GM12878 (cell line): ENCODE data around the gene ASCC2. TPM values are rescaled to one million over a fixed set of nuclear protein-coding genes. Genes with fewer than 3 reads are reported as not detected.

Source experiments
- ATAC-seq: fragments of 200-7000 bp; cut with Tn5 transposase; 3 replicates; pipeline ENCODE4 v1.9.1; 2020; ENCODE audit warnings: mild to moderate bottlenecking, moderate library complexity
- BruUV-seq: library from RNA; stranded (reverse); fragments of 400-500 nt; replicated peaks from 2 replicates; lab custom pipeline; 2021; lab: Mats Ljungman, UMichigan
- CTCF ChIA-PET: fragments of 300-600 bp; sonication (Branson Sonifier 250); formaldehyde crosslinking; extraction: SDS; loops from one replicate; lab custom pipeline; 2021; ENCODE audit warnings: inconsistent platforms; lab: Yijun Ruan, JAX
- POLR2A ChIA-PET: fragments of 350-600 bp; formaldehyde crosslinking; extraction: SDS; loops from one replicate; lab custom pipeline; 2021; ENCODE audit warnings: inconsistent platforms; lab: Charles Lee
- RAD21 ChIA-PET: fragments of 300-600 bp; sonication (Branson Sonifier 250); formaldehyde crosslinking; loops from one replicate; lab custom pipeline; 2023; ENCODE audit warnings: antibody characterized with exemption; ENCODE audit not compliant: unreplicated experiment; lab: Charles Lee
- SMC1A ChIA-PET: fragments of 300-600 bp; sonication (Branson Sonifier 250); formaldehyde crosslinking; loops from one replicate; lab custom pipeline; 2023; ENCODE audit not compliant: unreplicated experiment, uncharacterized antibody; lab: Charles Lee
- DNase-seq: peaks from one replicate; pipeline ENCODE4 v3.0.0-alpha.2; 2011; ENCODE audit warnings: low read depth, low spot score
- FAIRE-seq: peaks from 3 replicates; lab custom pipeline; 2011; peaks lifted over from hg19 to GRCh38; lab: Jason Lieb, UNC
- H2AFZ ChIP-seq: 2 replicates; pipeline ENCODE4 v1.6.0; 2011; ENCODE audit warnings: low read depth, low read length, control low read depth; ENCODE audit not compliant: control insufficient read depth
- H3K27ac ChIP-seq: 2 replicates; pipeline ENCODE4 v1.5.1; 2011; ENCODE audit warnings: control low read depth; ENCODE audit not compliant: control insufficient read depth, insufficient read depth
- H3K27me3 ChIP-seq, 2 experiments: replicated peaks in 1 of 2; 2 replicates each; pipeline versions ENCODE4 v1.6.0 to v1.6.1; 2011; ENCODE audit warnings: low read length in 1 of 2; ENCODE audit not compliant: control insufficient read depth in 2 of 2, insufficient read depth in 2 of 2
- H3K36me3 ChIP-seq, 2 experiments: 2 replicates each; pipeline ENCODE4 v1.5.1; 2011; ENCODE audit warnings: low read length in 1 of 2; ENCODE audit not compliant: control insufficient read depth in 2 of 2, insufficient read depth in 2 of 2
- H3K4me1 ChIP-seq: 2 replicates; pipeline ENCODE4 v1.6.1; 2011; ENCODE audit warnings: mild to moderate bottlenecking, low read length, moderate library complexity, mixed read lengths; ENCODE audit not compliant: control insufficient read depth, insufficient read depth
- H3K4me2 ChIP-seq: 2 replicates; pipeline ENCODE4 v1.6.0; 2011; ENCODE audit warnings: control low read depth; ENCODE audit not compliant: control insufficient read depth, insufficient read depth
- H3K4me3 ChIP-seq: fragments of 200-600 bp; sonication (generic); 2 replicates; pipeline ENCODE4 v1.5.1; 2016
- H3K79me2 ChIP-seq: 2 replicates; pipeline ENCODE4 v1.6.0; 2011; ENCODE audit warnings: low read length; ENCODE audit not compliant: control insufficient read depth, insufficient read depth
- H3K9ac ChIP-seq: 2 replicates; pipeline ENCODE4 v1.8.0; 2011; ENCODE audit warnings: low read length, control low read depth, mixed read lengths; ENCODE audit not compliant: control insufficient read depth, insufficient read depth
- H3K9me3 ChIP-seq: replicated peaks from 3 replicates; pipeline ENCODE4 v1.5.1; 2011; ENCODE audit warnings: mild to moderate bottlenecking, low read length; ENCODE audit not compliant: control insufficient read depth, insufficient read depth
- H4K20me1 ChIP-seq: 2 replicates; pipeline ENCODE4 v1.6.0; 2011; ENCODE audit not compliant: control insufficient read depth, insufficient read depth
- ATF7 ChIP-seq: fragments of 450-650 bp; IDR thresholded peaks from 2 replicates; pipeline ENCODE4 v1.6.1; 2016; ENCODE audit warnings: low read depth, mild to moderate bottlenecking
- BHLHE40 ChIP-seq, 2 experiments: fragments of 450-650 bp in 1 of 2; IDR thresholded peaks; 2 replicates each; pipeline ENCODE4 v1.6.1; 2011 to 2017; ENCODE audit warnings: low read depth in 2 of 2, borderline replicate concordance in 1 of 2, improper control_type of control experiment in 1 of 2, low read length in 1 of 2, mild to moderate bottlenecking in 1 of 2
- ETV6 ChIP-seq, 2 experiments: fragments of 450-650 bp in 1 of 2; IDR thresholded peaks in 1 of 2; conservative IDR thresholded peaks in 1 of 2; 2 replicates each; pipeline ENCODE4 v1.6.1; 2014; ENCODE audit warnings: antibody characterized with exemption in 1 of 2, borderline replicate concordance in 1 of 2, low read depth in 1 of 2, mild to moderate bottlenecking in 1 of 2, moderate library complexity in 1 of 2
- FOXK2 ChIP-seq: fragments of 450-650 bp; IDR thresholded peaks from 2 replicates; pipeline ENCODE4 v1.6.1; 2017; ENCODE audit warnings: mild to moderate bottlenecking, moderate library complexity
- HDAC2 ChIP-seq: fragments of 200-600 bp; sonication (generic); IDR thresholded peaks from 2 replicates; pipeline ENCODE4 v1.6.1; 2017
- MLLT1 ChIP-seq: fragments of 450-650 bp; IDR thresholded peaks from 2 replicates; pipeline ENCODE4 v1.6.1; 2016; ENCODE audit warnings: mild to moderate bottlenecking
- MXI1 ChIP-seq: fragments of 150-350 bp; IDR thresholded peaks from 2 replicates; pipeline ENCODE4 v1.6.1; 2011; ENCODE audit warnings: low read depth, mild to moderate bottlenecking, inconsistent platforms, low read length, improper control_type of control experiment
- NBN ChIP-seq: fragments of 450-650 bp; IDR thresholded peaks from 2 replicates; pipeline ENCODE4 v1.6.1; 2016
- PML ChIP-seq: IDR thresholded peaks from 2 replicates; pipeline ENCODE4 v1.6.1; 2012; ENCODE audit warnings: low read length, inconsistent platforms
- PRDM15 ChIP-seq: fragments of 450-650 bp; formaldehyde crosslinking; IDR thresholded peaks from 2 replicates; pipeline ENCODE4 v1.4.0; 2020; ENCODE audit warnings: mild to moderate bottlenecking, moderate library complexity
- SMARCA5 ChIP-seq: fragments of 450-650 bp; IDR thresholded peaks from 2 replicates; pipeline ENCODE4 v1.6.1; 2017; ENCODE audit warnings: mild to moderate bottlenecking
- SP1 ChIP-seq: IDR thresholded peaks from one replicate; pipeline ENCODE4 v1.6.1; 2011; ENCODE audit warnings: low read depth, low read length
- TAF1 ChIP-seq: IDR thresholded peaks from 2 replicates; pipeline ENCODE4 v1.6.1; 2011; ENCODE audit warnings: mild to moderate bottlenecking, low read depth, low read length, borderline replicate concordance
- TBL1XR1 ChIP-seq: IDR thresholded peaks from 2 replicates; pipeline ENCODE4 v1.6.1; 2012; ENCODE audit warnings: low read depth, low read length, improper control_type of control experiment
- WGBS: methylation state at CpG from one replicate; pipeline ENCODE4 v1.1.6; 2016; ENCODE audit warnings: low lambda C conversion rate; ENCODE audit not compliant: insufficient replicate concordance, insufficient coverage; ENCODE audit errors: missing lambda C conversion rate; 5-methylcytosine and 5-hydroxymethylcytosine counted together
- in situ Hi-C: fragments of 300-500 bp; cut with MboI; formaldehyde crosslinking; loops from 9 replicates; pipeline ENCODE4 v1.14.3; 2018; ENCODE audit warnings: mixed read lengths
- intact Hi-C: fragments of 100-400 bp; cut with micrococcal nuclease; formaldehyde crosslinking; loops from one replicate; pipeline ENCODE4 v1.14.2; 2022; ENCODE audit not compliant: unreplicated experiment
- polyA plus RNA-seq, 11 experiments: library from polyadenylated mRNA; depleted of rRNA in 4 of 11; unstranded in 6 of 11; stranded (reverse) in 5 of 11; fragments of >200 nt; fragmentation: Nextera tagmentation in 4 of 11; fragmentation: Illumina TruSeq in 1 of 11; extraction: Ambion mirVana in 4 of 11; extraction: Trizol in 1 of 11; gene quantifications; 1 replicate in 1 of 11; 2 replicates in 10 of 11; pipeline versions ENCODE4 v1.2.1 to v1.2.3, GENCODE V29; 2011 to 2016; ENCODE audit warnings: inconsistent platforms in 2 of 11, missing spikeins in 2 of 11, low read depth in 1 of 11
- total RNA-seq, 4 experiments: library from RNA; depleted of rRNA in 3 of 4; stranded (reverse); fragments of >200 nt in 3 of 4; fragmentation: Illumina TruSeq in 1 of 4; extraction: Trizol in 1 of 4; gene quantifications; 2 replicates each; pipeline versions ENCODE4 v1.2.1 to v1.2.3, GENCODE V29; 2013 to 2021

Gene ASCC2
- total and polyA plus RNA-seq, 10 of the 15 experiments (the other 5 are each of a cell fraction or from before 2014, with no cell fraction given): 5.3 to 91.4 (median 56.5) TPM

GRCh38 chr22:29855611-29856181 is 17.6 kb upstream of the ASCC2 start:
- no peak overlapping the region for H3K9ac ChIP-seq
- H3K79me2 ChIP-seq: no peaks in the 10 kb centered on the region
- intact Hi-C loops: no loop called here
- no peak for ATAC-seq
- no peaks in the 10 kb centered on the region for H3K27me3 ChIP-seq
- no peaks in the 10 kb centered on the region for H4K20me1 ChIP-seq
- no peak overlapping the region for H2AFZ ChIP-seq
- H3K36me3 ChIP-seq: no peaks in the 10 kb centered on the region
- in situ Hi-C loops: no loop called here
- BruUV-seq: no TSS peak
- H3K9me3 ChIP-seq: no peaks in the 10 kb centered on the region
- no peak overlapping the region for H3K27ac ChIP-seq
- ChIA-PET POLR2A (no interaction called here), RAD21 (no interaction called here), CTCF (interaction anchor here (1.3 kb wide), 1 partner anchor 150 kb away, joined by 3 read pairs; no protein-coding TSS in a partner anchor), SMC1A (interaction anchor here (1.2 kb wide), 1 partner anchor 150 kb away, joined by 3 read pairs; no protein-coding TSS in a partner anchor)
- no peak for FAIRE-seq
- no peaks in the 10 kb centered on the region for H3K4me1 ChIP-seq
- no peak for DNase-seq
- TF ChIP-seq BHLHE40 (IDR thresholded peaks at IDR 0.05; ENCODE audit: borderline replicate concordance in 1 of 2, low read depth in 2 of 2, low read length in 1 of 2) (no peak), NBN (no peak), SMARCA5 (no peak), ATF7 (no peak), PRDM15 (no peak), SP1 (no peak), ETV6 (conservative IDR thresholded peaks at IDR 0.05 in 1 of 2, IDR thresholded peaks at IDR 0.05 in 1 of 2; ENCODE audit: borderline replicate concordance in 1 of 2, low read depth in 1 of 2) (no peak), MLLT1 (no peak), MXI1 (no peak), HDAC2 (no peak), TBL1XR1 (no peak), PML (no peak), TAF1 (no peak), FOXK2 (no peak)
- WGBS: 49% methylated on average over 10 of the region's 10 CpGs
- H3K4me2 ChIP-seq: no peak overlapping the region
- no peak overlapping the region for H3K4me3 ChIP-seq
